GM12878 (cell line): ENCODE results near the gene GINS2.

Source experiments
- CHD1 ChIP-seq: IDR thresholded peaks from 2 replicates; pipeline ENCODE4 v1.6.1; 2012; ENCODE audit warnings: low read depth, low read length, improper control_type of control experiment
- EZH2 ChIP-seq: IDR thresholded peaks from 2 replicates; pipeline ENCODE4 v1.6.1; 2012; ENCODE audit warnings: low read depth, mild to moderate bottlenecking, control low read depth, inconsistent platforms, low read length, borderline replicate concordance; ENCODE audit not compliant: control insufficient read depth
- HSF1 ChIP-seq: fragments of 150-350 bp; IDR thresholded peaks from 2 replicates; pipeline ENCODE4 v1.6.1; 2014; ENCODE audit warnings: mild to moderate bottlenecking, low read depth, low read length
- REST ChIP-seq: IDR thresholded peaks from 2 replicates; pipeline ENCODE4 v1.6.1; 2012; ENCODE audit warnings: mild to moderate bottlenecking, low read depth, low read length
- TCF12 ChIP-seq: IDR thresholded peaks from 2 replicates; pipeline ENCODE4 v1.6.1; 2011; ENCODE audit warnings: low read depth, mild to moderate bottlenecking, low read length

- TF ChIP-seq REST = no peak
- no peak for TF ChIP-seq EZH2
- no peak for TF ChIP-seq HSF1
- TF ChIP-seq TCF12 = no peak
- TF ChIP-seq CHD1 = no peak
Measured at GRCh38 chr16:85629326-85629725, 59.4 kb downstream of the GINS2 start.
